GM18519 (cell line): ENCODE results near the gene SHF.

ENCODE experiments used
- ATAC-seq: cut with Tn5 transposase; IDR thresholded peaks from one replicate; pipeline ENCODE4 v1.9.1; 2021; ENCODE audit warnings: mild to moderate bottlenecking, moderate library complexity; ENCODE audit not compliant: unreplicated experiment, low FRiP score

SHF gene

GRCh38 chr15:45199136-45199810 lies 11.5 kb upstream of the SHF start:
- ATAC-seq = peak; percentile 4

GRCh38 chr15:45198337-45199135 lies 10.8 kb upstream of the SHF start:
- ATAC-seq = peak; percentile 43

- no peak for ATAC-seq
Observed at GRCh38 chr15:45197512-45197911, 9.7 kb upstream of the SHF start.

- ATAC-seq = no peak
Observed at GRCh38 chr15:45187578-45187893, 230 bp downstream of the SHF start.

GRCh38 chr15:45186771-45187577 lies 792 bp downstream of the SHF start:
- no peak for ATAC-seq

GRCh38 chr15:45185903-45186770 lies 1.6 kb downstream of the SHF start:
- ATAC-seq = no peak

GRCh38 chr15:45185069-45185779 lies 2.5 kb downstream of the SHF start:
- no peak for ATAC-seq

- no peak for ATAC-seq
Observed at GRCh38 chr15:45184562-45185041, 3.2 kb downstream of the SHF start.

- no peak for ATAC-seq
Observed at GRCh38 chr15:45183511-45183910, 4.3 kb downstream of the SHF start.

GRCh38 chr15:45182996-45183395 lies 4.8 kb downstream of the SHF start:
- ATAC-seq = no peak

GRCh38 chr15:45181491-45182285 lies 6.1 kb downstream of the SHF start:
- ATAC-seq = no peak

- ATAC-seq = no peak
Observed at GRCh38 chr15:45180648-45181436, 6.9 kb downstream of the SHF start.

GRCh38 chr15:45180201-45180600 lies 7.6 kb downstream of the SHF start:
- no peak for ATAC-seq

GRCh38 chr15:45179221-45179985 lies 8.4 kb downstream of the SHF start:
- no peak for ATAC-seq

- no peak for ATAC-seq
Observed at GRCh38 chr15:45177285-45177684, 10.5 kb downstream of the SHF start.

- no peak for ATAC-seq
Observed at GRCh38 chr15:45174577-45174976, 13.2 kb downstream of the SHF start.

GRCh38 chr15:45174069-45174468 lies 13.7 kb downstream of the SHF start:
- no peak for ATAC-seq
